Stimulated activated CD8-positive, alpha-beta memory T cell treated with anti-CD3 and anti-CD28 coated beads, Interleukin-7, amount 100 ng/mL, for 4 hours (primary cell): Measurements from ENCODE around the gene DRC7.
"Not testable (repeated sequence)": the region's sequence is repeated elsewhere in the genome, so short reads cannot be mapped to it uniquely, and the experiment has no call there.

Experiments
- DNase-seq, 2 donors: peaks; one replicate each; pipeline ENCODE4 v3.0.0-alpha.2; 2020; ENCODE audit warnings: low read depth in 2 of 2

The DRC7 gene

DNA sequence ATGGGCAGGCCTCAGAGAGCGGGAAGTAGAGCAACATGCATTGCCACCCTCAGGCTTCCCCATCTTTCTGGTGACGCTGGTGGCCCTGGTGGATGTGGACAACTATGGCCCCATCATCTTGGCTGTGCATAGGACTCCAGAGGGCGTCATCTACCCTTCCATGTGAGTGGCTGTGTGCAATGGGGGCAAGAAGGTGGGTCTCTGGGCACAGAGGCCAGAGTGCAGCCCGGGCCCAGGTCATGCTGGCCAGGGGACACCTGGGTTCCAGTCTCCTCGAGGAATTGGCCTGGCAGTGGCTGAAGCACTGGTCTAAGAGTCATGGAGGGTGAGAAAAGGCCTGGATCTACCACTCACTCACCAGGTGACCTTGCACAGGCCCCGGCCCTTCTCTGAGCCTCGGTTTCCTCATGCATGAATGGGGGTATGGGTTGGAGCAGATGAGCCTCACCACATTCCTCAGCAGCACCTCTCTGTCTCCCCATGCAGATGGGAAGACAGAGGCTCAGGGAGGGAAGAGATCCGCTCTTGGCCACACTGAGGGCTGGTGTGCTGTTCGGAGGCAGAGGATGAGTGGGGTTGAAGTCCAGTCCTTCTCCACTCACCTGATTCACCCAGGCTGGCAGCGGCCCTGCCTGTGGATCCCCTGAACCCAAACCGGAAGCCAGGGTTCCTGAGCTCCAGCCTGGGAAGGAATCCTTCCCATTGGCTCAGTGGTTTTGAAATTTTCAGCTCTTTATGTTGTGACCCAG, 33.7 kb upstream of the DRC7 start:
- DNase-seq, result no peak

GRCh38 chr16:57661510-57661909, 33.1 kb upstream of the DRC7 start:
- DNase-seq, result no peak

- no peak for DNase-seq
These were observed 32.4 kb upstream of the DRC7 start for GRCh38 chr16:57661936-57662906.

- DNase-seq, result no peak
These were observed 31.2 kb upstream of the DRC7 start for GRCh38 chr16:57663436-57663835.

DNA sequence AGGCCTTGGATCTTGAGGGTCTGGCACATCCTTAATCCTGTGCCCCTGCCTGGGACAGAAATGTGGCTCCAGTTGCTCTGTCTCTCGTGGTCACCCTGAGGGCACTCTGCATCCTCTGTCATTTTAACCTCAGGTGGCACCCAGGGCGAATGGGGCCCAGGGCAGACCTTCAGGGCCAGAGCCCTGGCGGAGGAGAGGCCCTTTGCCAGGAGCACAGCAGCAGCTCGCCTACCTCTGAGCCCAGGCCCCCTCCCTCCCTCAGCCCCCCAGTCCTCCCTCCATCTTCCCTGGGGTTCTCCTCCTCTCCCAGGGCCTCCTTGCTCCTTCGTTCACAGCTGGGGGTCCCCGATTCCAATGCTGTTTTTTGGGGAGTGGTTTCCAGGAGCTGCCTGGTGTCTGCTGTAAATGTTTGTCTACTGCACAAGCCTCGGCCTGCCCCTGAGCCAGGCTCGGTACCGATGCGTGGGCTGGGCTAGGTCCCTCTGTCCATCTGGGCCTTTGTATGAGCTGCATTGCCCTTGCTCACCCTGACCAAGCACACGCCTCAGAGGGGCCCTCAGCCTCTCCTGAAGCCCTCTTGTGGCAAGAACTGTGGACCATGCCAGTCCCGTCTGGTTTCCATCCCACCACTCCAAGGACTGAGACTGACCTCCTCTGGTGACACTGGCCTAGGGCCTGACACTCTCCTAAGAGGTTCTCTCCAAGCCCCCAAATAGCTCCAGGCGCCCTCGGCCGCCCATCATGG, 30.5 kb upstream of the DRC7 start:
- DNase-seq, result no peak

DNA sequence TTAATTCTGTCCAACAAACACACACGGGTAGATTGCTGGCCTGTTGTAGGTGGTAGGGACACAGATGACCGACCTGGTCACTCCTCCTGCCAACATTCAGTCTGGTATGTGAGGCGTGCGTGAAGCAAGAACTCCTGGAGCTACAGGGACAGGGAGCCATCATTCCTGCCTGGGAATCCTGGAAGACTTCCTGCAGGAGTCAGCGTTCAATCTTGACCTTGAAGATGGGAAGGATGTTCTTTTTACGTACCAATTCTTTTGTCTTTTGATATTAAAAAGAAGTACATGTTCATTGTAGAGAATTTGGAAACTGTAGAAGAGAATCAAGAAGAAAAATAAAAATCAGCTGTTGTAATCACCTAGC, 30.0 kb upstream of the DRC7 start:
- no peak for DNase-seq

DNA sequence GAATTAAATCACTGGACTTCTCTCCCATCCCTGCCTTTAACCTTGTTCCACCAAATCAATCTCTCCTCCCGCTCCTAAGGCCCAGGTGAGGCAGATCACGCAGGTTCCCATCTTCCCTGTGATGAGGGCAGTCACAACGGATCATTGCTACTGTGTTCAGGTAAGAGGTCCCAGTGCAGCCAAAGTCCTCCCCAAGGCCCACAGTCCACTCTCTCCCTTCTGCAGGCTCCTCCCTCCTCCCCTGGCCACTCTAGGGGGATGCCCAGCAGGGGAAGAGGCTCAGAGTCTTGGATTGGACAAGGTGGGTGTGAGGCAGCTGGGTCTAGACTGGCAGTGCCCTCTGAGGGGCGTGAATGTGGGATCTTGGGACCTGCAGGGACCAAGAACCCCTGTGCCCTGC, 29.1 kb upstream of the DRC7 start:
- no peak for DNase-seq

DNA sequence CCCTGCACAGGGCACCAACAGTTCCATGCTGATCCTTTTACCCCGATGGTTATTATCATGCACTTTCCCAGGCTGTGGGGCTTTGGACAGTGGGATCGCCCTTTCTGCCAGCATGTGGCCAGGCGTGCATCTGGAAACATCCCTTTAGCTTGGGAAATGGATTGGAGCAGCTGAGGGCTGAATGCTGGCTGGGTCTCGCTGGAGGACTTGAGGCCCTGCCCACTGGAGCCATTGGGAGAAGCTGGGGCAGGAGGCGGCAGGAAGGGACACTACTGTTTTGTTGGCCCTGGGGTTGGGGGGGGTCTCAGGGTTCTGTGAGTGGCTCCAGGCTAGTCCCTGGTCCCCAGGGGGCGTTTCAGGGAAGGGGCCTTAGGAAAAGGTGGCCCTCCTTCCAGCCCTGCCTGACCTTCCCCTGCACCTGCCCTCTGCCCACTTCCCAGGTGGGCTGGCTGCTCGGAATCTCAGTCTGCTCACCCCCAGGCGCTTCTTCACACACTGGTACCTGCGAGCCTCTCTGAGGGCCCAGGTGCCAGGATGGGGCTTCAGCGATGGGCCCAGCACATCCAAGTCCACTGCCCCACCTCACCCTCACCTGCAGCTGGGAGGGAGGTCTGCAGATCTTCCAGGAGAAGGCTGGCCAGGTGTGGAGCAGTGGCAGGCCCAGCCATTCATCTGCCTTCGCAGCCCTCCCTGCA, 28.1 kb upstream of the DRC7 start:
- DNase-seq, result no peak

DNA sequence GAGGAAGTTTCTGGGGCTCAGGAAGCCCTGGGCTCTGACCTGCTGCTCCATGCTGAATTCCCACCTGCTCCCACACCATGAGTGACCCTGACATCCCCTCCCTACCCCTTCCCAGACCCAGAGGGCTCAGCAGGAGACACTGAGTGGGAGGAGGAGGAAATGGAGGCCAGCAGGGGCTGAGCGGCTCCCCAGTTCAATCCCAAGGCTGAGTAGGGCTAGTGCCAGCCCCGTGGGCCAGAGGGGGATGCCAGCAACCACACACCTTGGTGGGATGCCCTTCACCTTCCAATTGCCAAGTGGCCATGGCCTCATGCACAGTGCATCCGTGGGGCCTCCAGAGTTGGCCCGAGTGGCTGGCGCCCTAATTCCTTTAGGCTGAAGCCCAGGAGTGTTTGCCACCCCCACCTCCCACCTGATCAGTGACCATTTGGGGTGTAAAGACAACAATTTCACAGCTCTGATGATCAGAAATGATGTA, 27.5 kb upstream of the DRC7 start:
- no peak for DNase-seq

- peak in 1 of 2 donors; percentile 23 for DNase-seq
These were observed 26.9 kb upstream of the DRC7 start for GRCh38 chr16:57667526-57668262.

GRCh38 chr16:57668263-57668571, 26.4 kb upstream of the DRC7 start, which contains the start of gene ADGRG3:
TSS of gene ADGRG3 (plus strand) at chr16:57668306. CDS start at chr16:57668348, 42 bp downstream.
- DNase-seq, result no peak

GRCh38 chr16:57668630-57669475, 25.8 kb upstream of the DRC7 start:
- no peak for DNase-seq

DNA sequence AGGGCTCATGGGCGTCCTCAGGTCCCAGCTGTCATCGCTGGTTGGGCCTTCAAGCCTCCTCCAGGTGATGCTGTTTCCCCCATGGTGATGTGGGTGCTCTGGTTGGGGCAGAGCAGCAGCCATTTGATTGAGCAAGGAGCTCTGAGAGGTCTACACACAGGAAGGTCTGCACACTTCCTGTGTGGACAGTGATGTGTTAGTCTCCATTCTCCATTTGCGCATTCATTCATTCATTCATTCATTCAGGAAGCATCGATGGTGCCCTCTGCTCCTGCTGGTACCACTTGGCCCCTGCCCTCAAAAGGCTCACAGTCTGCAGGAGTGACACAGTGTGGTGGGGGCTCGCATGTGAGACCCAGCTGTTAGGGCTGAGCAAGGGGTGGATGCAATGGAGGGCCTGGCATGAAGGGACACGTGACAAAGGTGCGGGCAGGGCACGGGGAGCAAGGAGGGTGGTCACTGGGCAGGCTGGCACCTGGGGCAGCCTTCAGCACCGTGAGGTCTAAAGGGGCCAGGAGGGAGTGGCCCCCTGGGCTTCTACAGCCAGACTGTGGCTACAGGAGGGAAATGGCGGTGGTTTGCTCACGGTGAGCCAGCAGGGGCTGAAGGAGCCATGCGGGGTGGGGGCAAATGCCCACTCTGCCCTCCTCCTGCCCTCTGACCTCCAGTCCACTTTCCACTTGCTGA, 25.0 kb upstream of the DRC7 start:
- no peak for DNase-seq

- DNase-seq, result no peak
These were observed 24.4 kb upstream of the DRC7 start for GRCh38 chr16:57670196-57670595.

- DNase-seq, result not testable (repeated sequence)
These were observed 23.2 kb upstream of the DRC7 start for GRCh38 chr16:57671451-57671850.

GRCh38 chr16:57672416-57672815, 22.2 kb upstream of the DRC7 start:
- DNase-seq, result no peak

- no peak for DNase-seq
These were observed 21.8 kb upstream of the DRC7 start for GRCh38 chr16:57672824-57673223.

DNA sequence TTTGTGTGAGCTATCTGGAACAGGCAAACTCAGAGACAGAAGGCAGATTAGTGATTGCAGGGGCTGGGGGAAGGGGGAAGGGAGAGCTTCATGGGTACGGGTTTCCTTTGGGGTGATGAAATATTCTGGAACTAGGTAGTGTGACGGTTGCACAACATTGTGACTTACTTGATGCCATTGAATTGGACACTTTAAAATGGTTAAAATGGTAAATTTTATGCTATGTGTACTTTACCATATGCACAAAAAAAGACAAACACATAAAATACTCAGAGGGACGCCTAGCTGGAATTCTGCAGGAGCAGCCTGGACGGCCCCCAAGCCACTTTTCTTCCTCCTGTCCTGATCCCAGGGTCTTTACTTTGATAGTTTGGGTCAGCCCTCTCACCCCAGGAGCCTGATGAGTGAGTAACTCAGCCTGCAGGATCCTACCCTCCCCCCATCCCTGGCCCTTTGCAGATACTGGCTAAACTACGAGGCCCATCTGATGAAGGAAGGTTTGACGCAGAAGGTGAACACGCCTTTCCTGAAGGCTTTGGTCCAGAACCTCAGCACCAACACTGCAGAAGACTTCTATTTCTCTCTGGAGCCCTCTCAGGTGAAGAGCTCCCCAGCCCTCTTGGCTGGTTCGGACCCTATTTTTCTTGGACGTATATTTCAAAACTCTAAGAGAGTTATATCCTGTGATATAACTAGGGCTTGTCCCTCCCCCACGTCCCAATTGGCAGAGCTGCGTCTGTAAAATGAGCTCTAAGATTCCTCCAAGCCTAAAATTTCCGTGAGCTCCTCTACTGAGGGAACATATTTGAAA, 18.7 kb upstream of the DRC7 start:
- DNase-seq, result no peak
